Activated T-helper 1 cell treated with anti-CD3 and anti-CD28 coated beads, Interleukin-12 subunit alpha, Interleukin-12 subunit beta, Interleukin-2, Interleukin-4 antibody, amounts not matched to agents 30 ng/mL and 10 ng/mL and 1 ng/mL, durations not matched to agents 14 hours and 24 hours and 36 hours (primary cell): ENCODE measurements around the gene EGR2. TPM values are rescaled to one million over a fixed set of nuclear protein-coding genes. Genes with fewer than 3 reads are reported as not detected.
"Not testable (repeated sequence)": the region's sequence is repeated elsewhere in the genome, so short reads cannot be mapped to it uniquely, and the experiment has no call there.

Experiments
- DNase-seq: peaks from one replicate; pipeline ENCODE4 v3.0.0; 2021; ENCODE audit warnings: low spot score
- H3K27ac Mint-ChIP-seq: one replicate; pipeline ENCODE4 v1.8.0; 2021; ENCODE audit warnings: mild to moderate bottlenecking, mixed read lengths
- H3K27me3 Mint-ChIP-seq: one replicate; pipeline ENCODE4 v1.8.0; 2022; ENCODE audit warnings: mild to moderate bottlenecking, moderate library complexity, mixed read lengths; ENCODE audit not compliant: insufficient read depth
- H3K36me3 Mint-ChIP-seq: one replicate; pipeline ENCODE4 v1.8.0; 2021; ENCODE audit warnings: low read depth, mixed read lengths
- H3K4me1 Mint-ChIP-seq: one replicate; pipeline ENCODE4 v1.8.0; 2021; ENCODE audit warnings: low read depth, mixed read lengths
- H3K4me3 Mint-ChIP-seq: one replicate; pipeline ENCODE4 v1.8.0; 2021; ENCODE audit warnings: mild to moderate bottlenecking, moderate library complexity, mixed read lengths
- H3K9me3 Mint-ChIP-seq: one replicate; pipeline ENCODE4 v1.8.0; 2021; ENCODE audit warnings: mixed read lengths
- intact Hi-C: fragments of 100-400 bp; cut with micrococcal nuclease; formaldehyde crosslinking; loops from one replicate; pipeline ENCODE4 v1.15.1; 2024
- total RNA-seq: library from RNA; stranded (reverse); gene quantifications from 2 replicates; pipeline ENCODE4 v1.2.3, GENCODE V29; 2022

EGR2 gene
- total RNA-seq, 1 donor from 2014 or later: 268 TPM

DNA sequence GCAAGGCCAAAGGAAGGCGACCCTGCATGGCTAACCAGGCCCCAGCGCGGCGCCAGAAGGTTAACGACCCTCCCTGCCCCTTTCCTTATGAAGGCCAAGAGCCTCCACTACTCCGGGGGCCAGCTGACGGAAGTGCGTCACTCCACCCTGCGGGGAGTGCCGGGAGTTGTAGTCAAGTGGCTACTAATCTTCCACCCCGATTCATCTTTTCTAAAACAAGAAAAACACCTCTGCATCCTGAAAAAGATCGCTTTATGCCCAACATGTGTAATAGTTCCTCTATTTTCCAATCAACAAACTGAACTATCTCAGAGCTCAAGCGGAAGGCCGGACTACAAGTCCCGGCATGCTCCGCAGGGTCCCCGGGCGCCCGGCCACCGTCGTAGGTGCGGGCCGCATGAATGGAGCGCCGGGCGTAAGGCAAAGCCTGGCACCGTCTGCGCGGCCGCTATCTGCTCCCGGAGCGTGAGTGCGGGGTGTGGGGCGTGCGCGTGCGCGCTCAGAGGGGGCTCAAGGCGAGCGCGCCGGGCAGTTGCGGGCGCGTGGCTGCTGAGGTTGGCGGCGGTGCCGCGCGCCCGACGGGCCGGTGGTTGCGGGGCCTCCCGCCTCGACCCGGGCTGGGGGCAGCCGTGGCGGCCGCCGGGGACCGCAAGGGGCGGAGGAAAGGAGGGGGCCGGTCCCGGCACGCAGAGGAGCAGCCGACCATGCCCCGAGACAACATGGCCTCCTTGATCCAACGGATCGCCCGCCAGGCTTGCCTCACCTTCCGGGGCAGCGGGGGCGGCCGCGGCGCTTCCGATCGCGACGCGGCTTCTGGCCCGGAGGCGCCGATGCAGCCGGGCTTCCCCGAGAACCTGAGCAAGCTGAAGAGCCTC is 11.6 kb downstream of the EGR2 start, which contains the start of gene ADO:
Gene ADO (plus strand): TSS at position 365 of the 875 bp plus-strand sequence. CDS start 340 bp downstream, at position 705.
- Mint-ChIP-seq H3K9me3 (no peaks in the 10 kb centered on the region), H3K27ac (peak within 1 kb of the TSS; percentile 95), H3K27me3 (peaks cover 11% of the 10 kb centered on the region), H3K4me3 (peak within 1 kb of the TSS; percentile 90), H3K36me3 (peaks cover 31% of the 10 kb centered on the region), H3K4me1 (peaks cover 41% of the 10 kb centered on the region)
- intact Hi-C loops: loop anchor here (1.0 kb wide), 7 partner anchors 12 to 329 kb away; partner anchors contain the start of genes EGR2 and NRBF2
- DNase-seq: peak; percentile 68

DNA sequence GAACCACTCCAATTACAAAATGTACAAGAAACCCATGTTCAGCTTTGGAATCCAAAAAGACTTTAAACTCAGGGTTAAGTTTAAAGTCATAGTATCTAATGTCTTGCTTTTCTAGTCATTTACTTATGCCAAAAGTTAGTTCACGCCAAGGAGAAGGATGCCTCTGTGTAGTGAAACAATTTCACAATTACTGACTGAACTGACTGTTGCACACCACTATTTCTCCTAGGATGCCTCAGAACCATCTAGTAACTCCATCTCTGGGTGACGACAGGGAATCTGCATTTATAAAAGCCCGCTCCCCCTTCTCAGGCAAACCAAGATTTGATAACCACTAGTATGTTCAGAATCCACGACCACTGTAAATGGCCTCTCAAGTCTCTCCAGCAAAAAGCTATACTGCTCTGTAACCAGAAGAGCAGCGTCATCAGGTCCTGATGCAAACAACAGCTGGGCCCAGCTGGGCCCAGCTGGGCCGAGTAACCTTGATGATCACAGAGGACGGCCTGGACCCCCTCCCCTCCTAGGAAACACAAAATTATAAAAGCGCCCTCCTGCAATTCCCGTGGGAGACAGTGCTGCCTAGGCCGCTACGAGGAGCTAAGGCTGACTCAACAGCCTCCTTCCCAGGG is 12.3 kb downstream of the EGR2 start:
- Mint-ChIP-seq H3K4me3 (peak overlapping the region; percentile 89), H3K36me3 (peaks cover 28% of the 10 kb centered on the region), H3K27ac (peak overlapping the region; percentile 95), H3K27me3 (peaks cover 17% of the 10 kb centered on the region), H3K9me3 (no peaks in the 10 kb centered on the region), H3K4me1 (peaks cover 37% of the 10 kb centered on the region)
- no peak for DNase-seq
- intact Hi-C loops: loop anchor here (1.0 kb wide), 7 partner anchors 12 to 329 kb away; partner anchors contain the start of genes EGR2 and NRBF2

- Mint-ChIP-seq H3K36me3 (peaks cover 10% of the 10 kb centered on the region), H3K9me3 (no peaks in the 10 kb centered on the region), H3K4me1 (peaks cover 17% of the 10 kb centered on the region), H3K4me3 (no peak overlapping the region), H3K27ac (no peak overlapping the region), H3K27me3 (peaks cover 36% of the 10 kb centered on the region)
- intact Hi-C loops: no loop called here
- DNase-seq: no peak
These were observed 14.3 kb downstream of the EGR2 start for GRCh38 chr10:62801871-62802270.

- peaks cover 49% of the 10 kb centered on the region for H3K27me3 Mint-ChIP-seq
These were observed 19.3 kb downstream of the EGR2 start for GRCh38 chr10:62796896-62797295.

GRCh38 chr10:62795762-62796161 is 20.4 kb downstream of the EGR2 start:
- Mint-ChIP-seq H3K4me1 (no peaks in the 10 kb centered on the region), H3K9me3 (no peaks in the 10 kb centered on the region), H3K27ac (no peak overlapping the region), H3K4me3 (no peak overlapping the region), H3K36me3 (no peaks in the 10 kb centered on the region), H3K27me3 (peaks cover 49% of the 10 kb centered on the region)
- intact Hi-C loops: no loop called here
- no peak for DNase-seq

More at GRCh38 chr10:62796896-62797295, 19.3 kb downstream of the EGR2 start:
- Mint-ChIP-seq H3K27ac (no peak overlapping the region), H3K9me3 (no peaks in the 10 kb centered on the region), H3K36me3 (no peaks in the 10 kb centered on the region), H3K4me1 (no peaks in the 10 kb centered on the region), H3K4me3 (no peak overlapping the region)
- DNase-seq: no peak
- intact Hi-C loops: no loop called here

DNA sequence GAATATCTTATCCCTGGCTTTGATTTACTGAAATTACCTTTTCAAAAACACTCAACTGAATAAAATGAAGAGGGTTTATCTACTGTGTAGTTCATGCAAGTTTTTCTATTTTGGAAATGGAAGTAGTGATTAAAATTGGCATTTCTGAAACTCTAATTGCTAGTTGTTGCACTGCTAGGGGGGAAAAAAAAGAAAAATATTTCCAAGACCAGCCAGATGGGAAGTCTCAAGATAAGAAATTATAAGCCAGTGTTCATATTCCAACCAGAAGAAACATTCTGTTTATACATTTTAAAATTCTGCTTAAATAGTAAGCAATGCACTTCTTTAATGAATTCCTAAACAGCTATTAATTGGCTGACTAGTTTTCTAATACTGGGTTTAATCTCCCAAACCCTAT is 21.1 kb downstream of the EGR2 start:
- Mint-ChIP-seq H3K4me3 (no peak overlapping the region), H3K4me1 (no peaks in the 10 kb centered on the region), H3K36me3 (no peaks in the 10 kb centered on the region), H3K9me3 (no peaks in the 10 kb centered on the region), H3K27me3 (peaks cover 49% of the 10 kb centered on the region), H3K27ac (no peak overlapping the region)
- intact Hi-C loops: no loop called here
- no peak for DNase-seq

- Mint-ChIP-seq H3K27ac (no peak overlapping the region), H3K9me3 (no peaks in the 10 kb centered on the region), H3K4me1 (no peaks in the 10 kb centered on the region), H3K36me3 (no peaks in the 10 kb centered on the region), H3K4me3 (no peak overlapping the region), H3K27me3 (peaks cover 49% of the 10 kb centered on the region)
- intact Hi-C loops: no loop called here
- DNase-seq: no peak
These were observed 21.9 kb downstream of the EGR2 start for GRCh38 chr10:62794306-62794705.

GRCh38 chr10:62792261-62792660 is 23.9 kb downstream of the EGR2 start:
- intact Hi-C loops: no loop called here
- H3K27ac Mint-ChIP-seq: no peak overlapping the region
- H3K4me1 Mint-ChIP-seq: no peaks in the 10 kb centered on the region
- H3K27me3 Mint-ChIP-seq: peaks cover 36% of the 10 kb centered on the region
- no peaks in the 10 kb centered on the region for H3K36me3 Mint-ChIP-seq
- no peak overlapping the region for H3K4me3 Mint-ChIP-seq
- DNase-seq: no peak
- peaks cover 3% of the 10 kb centered on the region for H3K9me3 Mint-ChIP-seq

GRCh38 chr10:62790571-62790970 is 25.6 kb downstream of the EGR2 start:
- intact Hi-C loops: no loop called here
- Mint-ChIP-seq H3K27me3 (peaks cover 39% of the 10 kb centered on the region), H3K4me1 (no peaks in the 10 kb centered on the region), H3K9me3 (peaks cover 8% of the 10 kb centered on the region), H3K36me3 (no peaks in the 10 kb centered on the region), H3K27ac (no peak overlapping the region), H3K4me3 (no peak overlapping the region)
- no peak for DNase-seq

DNA sequence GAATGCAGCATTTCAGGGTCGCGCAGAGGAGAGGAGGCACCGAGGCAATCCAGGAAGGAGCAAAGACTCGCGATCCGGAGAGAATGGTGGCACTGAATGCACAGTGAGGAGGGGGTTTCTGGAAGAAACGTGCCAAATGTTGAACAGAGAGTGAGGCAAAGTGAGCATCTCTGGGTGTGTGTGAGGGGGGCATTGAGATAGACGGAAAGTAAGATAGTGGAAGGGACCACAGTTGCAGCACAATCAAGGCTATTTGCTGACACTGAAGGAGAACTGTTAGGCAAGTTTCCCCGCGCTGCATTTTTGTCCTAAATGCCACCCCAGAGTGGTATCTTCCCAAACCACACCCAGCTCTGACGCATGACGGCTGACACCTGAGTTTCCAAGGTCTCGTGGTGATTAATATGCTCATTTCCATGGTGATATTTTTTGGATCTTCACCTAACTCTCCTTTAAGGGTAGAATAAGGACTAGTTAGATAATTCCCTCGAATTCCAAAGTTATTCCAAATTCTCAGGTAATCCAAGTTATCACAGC is 26.1 kb downstream of the EGR2 start:
- Mint-ChIP-seq H3K4me3 (no peak overlapping the region), H3K4me1 (no peaks in the 10 kb centered on the region), H3K36me3 (no peaks in the 10 kb centered on the region), H3K27ac (no peak overlapping the region), H3K27me3 (peaks cover 39% of the 10 kb centered on the region), H3K9me3 (peaks cover 12% of the 10 kb centered on the region)
- DNase-seq: no peak
- intact Hi-C loops: no loop called here

DNA sequence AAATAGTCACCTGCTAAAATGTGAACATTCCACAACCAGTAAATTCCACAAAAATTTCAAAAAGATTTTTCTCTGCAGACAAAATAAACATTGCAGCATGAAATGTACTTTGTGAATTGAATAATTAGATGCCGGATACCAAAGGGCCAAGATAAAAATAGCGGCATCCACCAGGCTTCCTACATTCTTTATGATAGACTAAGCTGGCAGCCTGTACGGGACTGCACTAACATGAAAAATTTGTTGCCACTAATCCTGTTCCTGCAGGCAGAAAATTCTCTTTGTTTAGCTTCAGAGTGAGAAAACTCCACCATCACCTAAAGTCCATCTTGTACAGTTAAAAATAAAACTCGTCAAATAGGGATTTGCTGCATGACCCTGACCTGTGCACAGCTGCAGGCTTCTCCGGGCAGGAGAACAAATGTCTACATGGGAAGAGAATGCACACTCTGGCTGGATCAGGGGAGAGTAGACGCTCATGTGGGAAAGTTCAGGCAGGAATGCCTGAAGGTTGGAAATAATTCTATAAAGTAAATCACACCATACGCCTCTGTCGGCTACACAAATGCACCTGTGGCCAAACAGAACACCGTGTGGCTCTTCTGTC is 27.2 kb downstream of the EGR2 start:
- H3K27ac Mint-ChIP-seq: no peak overlapping the region
- H3K27me3 Mint-ChIP-seq: peaks cover 38% of the 10 kb centered on the region
- peaks cover 2% of the 10 kb centered on the region for H3K36me3 Mint-ChIP-seq
- H3K9me3 Mint-ChIP-seq: peaks cover 22% of the 10 kb centered on the region
- no peak overlapping the region for H3K4me3 Mint-ChIP-seq
- DNase-seq: no peak
- intact Hi-C loops: no loop called here
- H3K4me1 Mint-ChIP-seq: no peaks in the 10 kb centered on the region

DNA sequence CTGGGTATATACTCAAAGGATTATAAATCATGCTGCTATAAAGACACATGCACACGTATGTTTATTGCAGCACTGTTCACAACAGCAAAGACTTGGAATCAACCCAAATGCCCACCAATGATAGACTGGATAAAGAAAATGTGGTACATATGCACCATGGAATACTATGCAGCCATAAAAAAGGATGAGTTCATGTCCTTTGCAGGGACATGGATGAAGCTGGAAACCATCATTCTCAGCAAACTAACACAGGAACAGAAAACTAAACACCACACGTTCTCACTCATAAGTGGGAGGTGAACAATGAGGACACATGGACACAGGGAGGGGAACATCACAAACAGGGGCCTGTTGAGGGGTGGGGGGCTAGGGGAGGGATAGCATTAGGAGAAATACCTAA is 27.9 kb downstream of the EGR2 start:
- intact Hi-C loops, H3K4me3 Mint-ChIP-seq, DNase-seq, H3K27ac Mint-ChIP-seq, H3K36me3 Mint-ChIP-seq, H3K4me1 Mint-ChIP-seq: not testable (repeated sequence)
- Mint-ChIP-seq H3K27me3 (peaks cover 34% of the 10 kb centered on the region), H3K9me3 (peaks cover 27% of the 10 kb centered on the region)
